ENCODE results near the gene MPP2.

The MPP2 gene

DNA sequence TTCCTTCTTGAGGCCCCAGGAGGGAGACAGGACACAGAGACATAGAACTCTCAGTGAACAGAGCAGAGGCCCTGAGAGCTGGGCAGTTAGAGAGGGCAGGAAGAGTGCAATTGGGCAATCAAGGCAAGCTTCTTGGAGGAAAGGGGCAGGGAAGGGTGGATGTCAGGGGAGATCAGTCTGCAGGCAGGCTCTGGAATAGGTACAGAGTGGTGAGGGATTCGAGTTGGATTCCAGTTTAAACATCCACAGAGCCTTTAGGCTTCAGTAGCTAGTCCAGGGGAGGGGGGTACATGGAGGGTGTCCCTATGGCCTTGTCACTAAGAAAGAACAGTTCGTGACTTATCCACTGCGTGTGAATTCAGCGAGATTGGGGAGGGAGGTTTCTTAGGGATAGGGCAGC, 44.4 kb upstream of the MPP2 start:
- DNase-seq: no peak
- no CpG with 5 or more reads among the region's 4 CpGs for WGBS (ENCODE audit: extremely low coverage, insufficient coverage, low lambda C conversion rate)
- Histone ChIP-seq H3K18ac (ENCODE audit: low read length) (no peak overlapping the region), H4K8ac (ENCODE audit: low read depth, low read length) (no peak overlapping the region), H3K36me3 (ENCODE audit: control insufficient read depth, insufficient read depth, low read length) (no peaks in the 10 kb centered on the region), H3K9ac (ENCODE audit: low read length) (peak overlapping the region; percentile 70), H2BK120ac (ENCODE audit: low read depth, low read length) (no peak overlapping the region), H3K4me2 (ENCODE audit: low read length) (no peak overlapping the region), H2BK15ac (replicated peaks; ENCODE audit: low read depth) (no peak overlapping the region), H3K56ac (ENCODE audit: low read length) (peak overlapping the region; percentile 80), H3K4me1 (ENCODE audit: control insufficient read depth, low read depth, low read length) (no peaks in the 10 kb centered on the region), H3K23ac (ENCODE audit: low read length) (no peak overlapping the region), H2BK5ac (ENCODE audit: low read length) (no peak overlapping the region), H3K27ac (ENCODE audit: low read depth, low read length) (no peak overlapping the region), H2AK5ac (ENCODE audit: low read length) (no peak overlapping the region), H3K79me2 (ENCODE audit: control insufficient read depth, insufficient read depth, low read length) (no peaks in the 10 kb centered on the region), H4K5ac (ENCODE audit: low read length) (no peak overlapping the region), H3K27me3 (ENCODE audit: insufficient read depth, low read length, poor library complexity) (no peaks in the 10 kb centered on the region), H3K4ac (ENCODE audit: low read depth, low read length) (no peak overlapping the region), H3K4me3 (ENCODE audit: low read length) (no peak overlapping the region), H3K79me1 (ENCODE audit: low read length) (no peaks in the 10 kb centered on the region)

DNA sequence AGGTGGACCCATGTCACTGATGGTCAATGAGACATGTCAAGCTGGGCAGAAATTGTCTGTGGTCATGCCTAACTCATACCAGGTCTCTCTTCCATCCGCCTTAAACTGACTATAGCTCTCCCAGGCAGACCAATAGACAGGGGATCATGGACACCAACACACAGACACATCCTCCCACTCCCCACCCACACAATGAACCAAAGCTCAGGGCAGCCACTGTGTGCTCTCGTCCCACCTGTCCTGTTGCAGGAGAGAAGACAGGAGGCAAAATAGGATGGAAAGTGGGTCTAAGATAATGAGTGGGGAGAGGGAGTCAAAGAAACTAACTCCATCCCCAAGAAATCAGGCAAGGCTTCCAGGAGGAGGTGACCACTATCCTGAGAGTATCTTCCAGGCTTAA, 43.2 kb upstream of the MPP2 start:
- no CpG with 5 or more reads among the region's 2 CpGs for WGBS (ENCODE audit: extremely low coverage, insufficient coverage, low lambda C conversion rate)

GRCh38 chr17:43949781-43950180, 42.4 kb upstream of the MPP2 start:
- Histone ChIP-seq H3K36me3 (ENCODE audit: control insufficient read depth, insufficient read depth, low read length) (no peaks in the 10 kb centered on the region), H4K5ac (ENCODE audit: low read length) (no peak overlapping the region), H4K8ac (ENCODE audit: low read depth, low read length) (no peak overlapping the region), H3K18ac (ENCODE audit: low read length) (no peak overlapping the region), H3K79me1 (ENCODE audit: low read length) (no peaks in the 10 kb centered on the region), H3K23ac (ENCODE audit: low read length) (no peak overlapping the region), H3K27ac (ENCODE audit: low read depth, low read length) (no peak overlapping the region), H3K27me3 (ENCODE audit: insufficient read depth, low read length, poor library complexity) (no peaks in the 10 kb centered on the region), H3K56ac (ENCODE audit: low read length) (no peak overlapping the region), H3K9ac (ENCODE audit: low read length) (no peak overlapping the region), H3K4ac (ENCODE audit: low read depth, low read length) (no peak overlapping the region), H3K4me3 (ENCODE audit: low read length) (no peak overlapping the region), H3K4me2 (ENCODE audit: low read length) (no peak overlapping the region), H3K4me1 (ENCODE audit: control insufficient read depth, low read depth, low read length) (no peaks in the 10 kb centered on the region), H2BK5ac (ENCODE audit: low read length) (no peak overlapping the region), H2BK15ac (replicated peaks; ENCODE audit: low read depth) (no peak overlapping the region), H2AK5ac (ENCODE audit: low read length) (no peak overlapping the region), H2BK120ac (ENCODE audit: low read depth, low read length) (no peak overlapping the region), H3K79me2 (ENCODE audit: control insufficient read depth, insufficient read depth, low read length) (no peaks in the 10 kb centered on the region)
- DNase-seq: no peak
- WGBS (ENCODE audit: extremely low coverage, insufficient coverage, low lambda C conversion rate): no CpG with 5 or more reads among the region's 4 CpGs

More for the DNA sequence above, 43.2 kb upstream of the MPP2 start:
- Histone ChIP-seq H3K79me1 (ENCODE audit: low read length) (no peaks in the 10 kb centered on the region), H3K79me2 (ENCODE audit: control insufficient read depth, insufficient read depth, low read length) (no peaks in the 10 kb centered on the region), H4K5ac (ENCODE audit: low read length) (no peak overlapping the region), H3K4me1 (ENCODE audit: control insufficient read depth, low read depth, low read length) (no peaks in the 10 kb centered on the region), H2BK5ac (ENCODE audit: low read length) (no peak overlapping the region), H3K4ac (ENCODE audit: low read depth, low read length) (no peak overlapping the region), H2BK120ac (ENCODE audit: low read depth, low read length) (no peak overlapping the region), H3K27ac (ENCODE audit: low read depth, low read length) (no peak overlapping the region), H3K4me3 (ENCODE audit: low read length) (no peak overlapping the region), H3K27me3 (ENCODE audit: insufficient read depth, low read length, poor library complexity) (no peaks in the 10 kb centered on the region), H4K8ac (ENCODE audit: low read depth, low read length) (no peak overlapping the region), H3K4me2 (ENCODE audit: low read length) (no peak overlapping the region), H2AK5ac (ENCODE audit: low read length) (no peak overlapping the region), H2BK15ac (replicated peaks; ENCODE audit: low read depth) (no peak overlapping the region), H3K56ac (ENCODE audit: low read length) (no peak overlapping the region), H3K36me3 (ENCODE audit: control insufficient read depth, insufficient read depth, low read length) (no peaks in the 10 kb centered on the region), H3K23ac (ENCODE audit: low read length) (no peak overlapping the region), H3K18ac (ENCODE audit: low read length) (no peak overlapping the region), H3K9ac (ENCODE audit: low read length) (no peak overlapping the region)
- no peak for DNase-seq

DNA sequence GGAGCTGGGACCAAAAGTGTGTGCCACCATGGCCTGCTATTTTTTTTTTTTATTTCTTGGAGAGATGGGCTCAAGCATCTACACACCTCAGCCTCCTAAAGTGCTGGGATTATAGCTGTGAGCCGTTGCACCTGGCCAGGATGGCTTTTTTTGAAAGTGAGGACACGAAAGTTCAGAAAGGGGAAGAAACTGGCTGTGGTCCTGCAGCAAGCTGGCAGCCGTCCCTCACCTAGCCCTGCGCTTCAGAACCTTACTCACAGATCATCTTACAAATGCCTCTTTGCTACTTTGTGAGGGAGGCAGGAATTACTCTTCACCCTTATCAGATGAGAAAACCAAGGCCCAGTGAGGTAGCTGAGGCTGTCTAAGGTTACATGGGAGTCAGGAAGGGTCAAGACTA, 39.4 kb upstream of the MPP2 start:
- no peak overlapping the region for H3K18ac ChIP-seq (ENCODE audit: low read length)
- no peaks in the 10 kb centered on the region for H3K79me2 ChIP-seq (ENCODE audit: control insufficient read depth, insufficient read depth, low read length)
- H3K27me3 ChIP-seq (ENCODE audit: insufficient read depth, low read length, poor library complexity): no peaks in the 10 kb centered on the region
- H3K79me1 ChIP-seq (ENCODE audit: low read length): no peaks in the 10 kb centered on the region
- H2BK120ac ChIP-seq (ENCODE audit: low read depth, low read length): no peak overlapping the region
- H3K4ac ChIP-seq (ENCODE audit: low read depth, low read length): no peak overlapping the region
- H3K4me3 ChIP-seq (ENCODE audit: low read length): no peak overlapping the region
- H3K56ac ChIP-seq (ENCODE audit: low read length): no peak overlapping the region
- WGBS (ENCODE audit: extremely low coverage, insufficient coverage, low lambda C conversion rate): no CpG with 5 or more reads among the region's 4 CpGs
- no peak overlapping the region for H2BK5ac ChIP-seq (ENCODE audit: low read length)
- no peak overlapping the region for H4K5ac ChIP-seq (ENCODE audit: low read length)
- H3K4me1 ChIP-seq (ENCODE audit: control insufficient read depth, low read depth, low read length): no peaks in the 10 kb centered on the region
- no peak overlapping the region for H3K4me2 ChIP-seq (ENCODE audit: low read length)
- H3K36me3 ChIP-seq (ENCODE audit: control insufficient read depth, insufficient read depth, low read length): no peaks in the 10 kb centered on the region
- DNase-seq: no peak
- no peak overlapping the region for H3K27ac ChIP-seq (ENCODE audit: low read depth, low read length)
- H2BK15ac ChIP-seq (replicated peaks; ENCODE audit: low read depth): no peak overlapping the region
- H2AK5ac ChIP-seq (ENCODE audit: low read length): no peak overlapping the region
- no peak overlapping the region for H3K23ac ChIP-seq (ENCODE audit: low read length)
- H3K9ac ChIP-seq (ENCODE audit: low read length): no peak overlapping the region
- no peak overlapping the region for H4K8ac ChIP-seq (ENCODE audit: low read depth, low read length)

GRCh38 chr17:43945074-43945829, 37.9 kb upstream of the MPP2 start:
- H2AK5ac ChIP-seq (ENCODE audit: low read length): no peak overlapping the region
- H3K18ac ChIP-seq (ENCODE audit: low read length): no peak overlapping the region
- no CpG with 5 or more reads among the region's 12 CpGs for whole genome bisulfite sequencing (ENCODE audit: extremely low coverage, insufficient coverage, low lambda C conversion rate)
- no peak overlapping the region for H2BK15ac ChIP-seq (replicated peaks; ENCODE audit: low read depth)
- H3K79me2 ChIP-seq (ENCODE audit: control insufficient read depth, insufficient read depth, low read length): no peaks in the 10 kb centered on the region
- H3K23ac ChIP-seq (ENCODE audit: low read length): no peak overlapping the region
- H2BK120ac ChIP-seq (ENCODE audit: low read depth, low read length): no peak overlapping the region
- no peak overlapping the region for H4K8ac ChIP-seq (ENCODE audit: low read depth, low read length)
- no peak for DNase-seq
- no peak overlapping the region for H3K4me2 ChIP-seq (ENCODE audit: low read length)
- H2BK5ac ChIP-seq (ENCODE audit: low read length): no peak overlapping the region
- no peaks in the 10 kb centered on the region for H3K36me3 ChIP-seq (ENCODE audit: control insufficient read depth, insufficient read depth, low read length)
- no peaks in the 10 kb centered on the region for H3K27me3 ChIP-seq (ENCODE audit: insufficient read depth, low read length, poor library complexity)
- H3K4me3 ChIP-seq (ENCODE audit: low read length): no peak overlapping the region
- H3K9ac ChIP-seq (ENCODE audit: low read length): no peak overlapping the region
- H3K4me1 ChIP-seq (ENCODE audit: control insufficient read depth, low read depth, low read length): no peaks in the 10 kb centered on the region
- no peak overlapping the region for H3K27ac ChIP-seq (ENCODE audit: low read depth, low read length)
- H3K4ac ChIP-seq (ENCODE audit: low read depth, low read length): no peak overlapping the region
- H4K5ac ChIP-seq (ENCODE audit: low read length): no peak overlapping the region
- H3K56ac ChIP-seq (ENCODE audit: low read length): no peak overlapping the region
- H3K79me1 ChIP-seq (ENCODE audit: low read length): no peaks in the 10 kb centered on the region
